Lower lobe of right lung (tissue), 2 donors: ENCODE measurements around the gene ZMIZ2. TPM values are rescaled to one million over a fixed set of nuclear protein-coding genes. Genes with fewer than 3 reads are reported as not detected.
A peak's percentile ranks its signal among the peaks of the same experiment; 100 is the strongest.
"Not testable (repeated sequence)": the region's sequence is repeated elsewhere in the genome, so short reads cannot be mapped to it uniquely, and the experiment has no call there.

Experiments
- ATAC-seq, 2 donors: fragments of 200-7000 bp; cut with Tn5 transposase; one replicate each; pipeline ENCODE4 v1.9.1; 2020 to 2022; ENCODE audit warnings: mild to moderate bottlenecking in 2 of 2, moderate library complexity in 2 of 2
- DNase-seq: peaks from one replicate; pipeline ENCODE4 v3.0.0-alpha.2; 2020
- H3K27ac ChIP-seq: fragments of 200-600 bp; one replicate; pipeline ENCODE4 v1.8.0; 2022
- H3K27me3 ChIP-seq: fragments of 200-600 bp; one replicate; pipeline ENCODE4 v1.8.0; 2022; ENCODE audit warnings: low read depth
- H3K36me3 ChIP-seq: fragments of 200-600 bp; one replicate; pipeline ENCODE4 v1.8.0; 2022; ENCODE audit warnings: mild to moderate bottlenecking
- H3K4me1 ChIP-seq: fragments of 200-600 bp; one replicate; pipeline ENCODE4 v1.8.0; 2022
- H3K4me3 ChIP-seq: fragments of 200-600 bp; one replicate; pipeline ENCODE4 v1.8.0; 2022; ENCODE audit warnings: mild to moderate bottlenecking
- H3K9me3 ChIP-seq: fragments of 200-600 bp; one replicate; pipeline ENCODE4 v1.8.0; 2022
- CTCF ChIP-seq: fragments of 200-600 bp; IDR thresholded peaks from one replicate; pipeline ENCODE4 v1.8.0; 2022; ENCODE audit warnings: antibody characterized with exemption, mild to moderate bottlenecking
- intact Hi-C: fragments of 100-400 bp; cut with DNase I; formaldehyde crosslinking; loops from one replicate; pipeline ENCODE4 v1.11.0; 2022
- long read RNA-seq: library from polyadenylated mRNA; unstranded; transcript quantifications from one replicate; pipeline ENCODE4 v2.0.0, GENCODE V29; 2021
- total RNA-seq: library from RNA; stranded (reverse); fragmentation: NEBNext Ultra II Directional; extraction: Animal tissue kit (Norgen Biotek cat#: 25700); gene quantifications from one replicate; pipeline ENCODE4 v1.2.1, GENCODE V29; 2021
- donor health status: DM: no; HTN: yes; CAD: no; lungs with severe emphysema.

ZMIZ2 gene
- total RNA-seq = 97.9 TPM
- long read RNA-seq, partial matches to known transcripts = 16 of 49 reads
- long read RNA-seq, other reads (novel, unspliced or antisense) = 33 of 49 reads

GRCh38 chr7:44748045-44748947 lies at the start of gene ZMIZ2:
TSS of gene ZMIZ2 (plus strand) at chr7:44748847. CDS start at chr7:44756250, 7,403 bp downstream.
- Histone ChIP-seq H3K27me3 (no peaks in the 10 kb centered on the region), H3K27ac (peak within 1 kb of the TSS; percentile 96), H3K4me3 (peak within 1 kb of the TSS; percentile 94), H3K4me1 (peaks cover 34% of the 10 kb centered on the region), H3K9me3 (no peaks in the 10 kb centered on the region), H3K36me3 (no peaks in the 10 kb centered on the region)
- DNase-seq = peak; percentile 96
- intact Hi-C loops = no loop called here
- no peak for TF ChIP-seq CTCF
- peak; percentile 99 for ATAC-seq

GRCh38 chr7:44699598-44699997 lies 49.0 kb upstream of the ZMIZ2 start:
- H3K36me3 ChIP-seq = peaks cover 91% of the 10 kb centered on the region
- H3K4me1 ChIP-seq, H3K9me3 ChIP-seq, ATAC-seq, H3K27me3 ChIP-seq, H3K4me3 ChIP-seq, intact Hi-C loops, H3K27ac ChIP-seq, DNase-seq: not testable (repeated sequence)

GRCh38 chr7:44700322-44700721 lies 48.3 kb upstream of the ZMIZ2 start:
- Histone ChIP-seq H3K9me3 (no peaks in the 10 kb centered on the region), H3K4me1 (no peaks in the 10 kb centered on the region), H3K27me3 (no peaks in the 10 kb centered on the region), H3K4me3 (no peak overlapping the region), H3K36me3 (peaks cover 84% of the 10 kb centered on the region), H3K27ac (no peak overlapping the region)
- TF ChIP-seq CTCF = no peak
- ATAC-seq = no peak
- intact Hi-C loops = no loop called here
- DNase-seq = no peak

- intact Hi-C loops, H3K4me1 ChIP-seq, H3K27me3 ChIP-seq, H3K4me3 ChIP-seq, DNase-seq, H3K27ac ChIP-seq, ATAC-seq, H3K9me3 ChIP-seq: not testable (repeated sequence)
- H3K36me3 ChIP-seq = peaks cover 80% of the 10 kb centered on the region
These were observed 45.3 kb upstream of the ZMIZ2 start for GRCh38 chr7:44703391-44703790.

GRCh38 chr7:44703921-44704320 lies 44.7 kb upstream of the ZMIZ2 start:
- H3K27me3 ChIP-seq = no peaks in the 10 kb centered on the region
- no peak overlapping the region for H3K27ac ChIP-seq
- H3K4me3 ChIP-seq = no peak overlapping the region
- H3K36me3 ChIP-seq = peaks cover 80% of the 10 kb centered on the region
- DNase-seq (no peak), ATAC-seq (no peak)
- intact Hi-C loops = no loop called here
- H3K4me1 ChIP-seq = no peaks in the 10 kb centered on the region
- no peaks in the 10 kb centered on the region for H3K9me3 ChIP-seq
- TF ChIP-seq CTCF = no peak

GRCh38 chr7:44705434-44705833 lies 43.2 kb upstream of the ZMIZ2 start:
- H3K27ac ChIP-seq = no peak overlapping the region

More at GRCh38 chr7:44705434-44705833, 43.2 kb upstream of the ZMIZ2 start:
- TF ChIP-seq CTCF = no peak
- Histone ChIP-seq H3K4me3 (no peak overlapping the region), H3K9me3 (no peaks in the 10 kb centered on the region), H3K4me1 (no peaks in the 10 kb centered on the region), H3K27me3 (no peaks in the 10 kb centered on the region), H3K36me3 (peaks cover 77% of the 10 kb centered on the region)
- ATAC-seq (no peak), DNase-seq (no peak)
- intact Hi-C loops = no loop called here
